T-helper 1 cell treated with Interleukin-12 subunit alpha and Interleukin-12 subunit beta and Interleukin-4 antibody, amounts not matched to agents 30 μg/mL and 1 μg/mL, for 36 hours (primary cell): Measurements from ENCODE around the gene CD8A.
"Not testable (repeated sequence)": the region's sequence is repeated elsewhere in the genome, so short reads cannot be mapped to it uniquely, and the experiment has no call there.

ENCODE experiments used
- H3K27ac Mint-ChIP-seq: one replicate; pipeline ENCODE4 v1.8.0; 2021; ENCODE audit warnings: mild to moderate bottlenecking, mixed read lengths
- H3K27me3 Mint-ChIP-seq: one replicate; pipeline ENCODE4 v1.8.0; 2021; ENCODE audit warnings: low read depth, mixed read lengths
- H3K36me3 Mint-ChIP-seq: one replicate; pipeline ENCODE4 v1.8.0; 2021; ENCODE audit warnings: low read depth, mixed read lengths
- H3K4me1 Mint-ChIP-seq: one replicate; pipeline ENCODE4 v1.8.0; 2021; ENCODE audit warnings: low read depth, mixed read lengths
- H3K4me3 Mint-ChIP-seq: one replicate; pipeline ENCODE4 v1.8.0; 2021; ENCODE audit warnings: mild to moderate bottlenecking, moderate library complexity, mixed read lengths
- H3K9me3 Mint-ChIP-seq: one replicate; pipeline ENCODE4 v1.8.0; 2021; ENCODE audit warnings: mixed read lengths

CD8A gene

DNA sequence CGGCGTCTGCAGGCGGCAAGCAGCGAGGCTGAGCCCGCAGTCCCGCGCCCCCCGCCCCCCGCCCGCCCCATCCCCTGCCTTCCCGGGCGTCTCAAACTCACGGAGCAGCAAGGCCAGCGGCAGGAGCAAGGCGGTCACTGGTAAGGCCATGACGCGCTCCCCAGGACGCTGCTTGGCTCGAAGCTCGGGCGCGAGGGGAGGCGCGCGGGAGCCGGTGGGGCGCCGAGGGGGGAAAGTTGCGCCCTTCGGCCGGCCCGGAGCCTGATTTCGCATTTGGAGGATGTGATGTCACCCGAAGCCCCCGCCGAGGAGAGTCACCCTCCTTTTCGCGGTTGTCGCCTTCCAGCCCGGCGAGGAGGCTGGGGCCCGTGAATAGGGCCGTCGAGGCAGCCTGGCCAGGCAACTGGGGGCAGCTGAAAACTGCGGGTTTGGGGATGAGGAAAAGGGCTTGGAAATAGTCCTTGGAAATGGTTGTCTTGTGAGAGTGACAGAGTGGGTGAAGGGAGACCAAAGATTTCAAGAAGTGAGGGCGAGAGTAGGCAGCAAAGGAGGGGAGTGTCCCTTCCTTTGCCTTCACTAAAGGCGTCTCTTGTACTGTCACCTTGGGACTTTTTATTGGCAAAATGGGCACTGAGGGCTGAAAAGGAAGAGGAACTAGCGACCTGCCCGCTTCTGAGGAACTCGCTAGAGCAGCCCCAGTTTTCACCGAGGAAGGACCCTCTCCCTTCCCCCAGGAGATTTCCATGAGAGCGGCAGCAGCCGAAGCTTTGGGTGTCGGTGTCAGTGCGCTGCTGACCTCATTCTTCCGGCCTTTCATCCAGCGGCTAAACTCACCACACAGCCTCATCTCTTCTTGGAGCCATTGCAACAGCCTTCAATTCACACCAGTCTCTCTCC, at the start of gene CD8A:
TSS of gene CD8A (minus strand) at position 238 of the 897 bp plus-strand sequence. CDS start at position 150, 88 bp downstream.
- Mint-ChIP-seq H3K9me3 (peaks cover 11% of the 10 kb centered on the region), H3K27ac (peak within 1 kb of the TSS; percentile 27), H3K27me3 (peaks cover 76% of the 10 kb centered on the region), H3K4me1 (peaks cover 39% of the 10 kb centered on the region), H3K36me3 (peaks cover 11% of the 10 kb centered on the region), H3K4me3 (peak within 1 kb of the TSS; percentile 69)

DNA sequence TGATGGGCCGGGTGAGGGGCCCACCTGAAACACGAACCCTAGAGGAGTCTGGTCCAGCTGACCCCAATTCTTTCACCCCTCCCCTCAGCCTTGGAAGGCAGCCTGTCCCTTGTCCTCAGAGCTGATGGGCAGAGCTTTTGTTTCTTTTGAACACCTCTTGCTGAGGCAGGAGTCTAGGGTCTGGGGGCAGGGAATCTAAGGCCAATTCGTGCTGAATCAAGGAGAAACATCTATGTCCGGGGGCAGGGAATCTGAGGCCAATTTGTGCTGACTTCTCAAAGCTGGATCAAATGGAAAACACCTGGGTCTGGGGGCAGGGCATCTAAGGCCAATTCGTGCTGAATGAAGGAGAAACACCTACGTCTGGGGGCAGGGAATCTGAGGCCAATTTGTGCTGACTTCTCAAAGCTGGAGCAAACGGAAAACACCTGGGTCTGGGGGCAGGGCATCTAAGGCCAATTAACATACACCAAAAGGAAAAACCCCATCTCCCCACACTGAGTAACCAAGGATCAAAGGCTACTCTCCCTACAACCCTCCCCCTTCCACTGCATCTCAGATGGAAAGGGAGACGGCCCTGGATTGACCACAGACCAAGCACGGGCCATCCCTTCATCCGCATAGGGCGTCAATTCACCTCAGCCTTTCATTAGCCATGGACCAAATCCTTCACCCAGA, 49.3 kb upstream of the CD8A start:
- not testable (repeated sequence) for H3K36me3 Mint-ChIP-seq, H3K27ac Mint-ChIP-seq, H3K9me3 Mint-ChIP-seq, H3K4me3 Mint-ChIP-seq, H3K27me3 Mint-ChIP-seq
- H3K4me1 Mint-ChIP-seq, result peaks cover 21% of the 10 kb centered on the region

- not testable (repeated sequence) for H3K36me3 Mint-ChIP-seq, H3K9me3 Mint-ChIP-seq, H3K27ac Mint-ChIP-seq, H3K27me3 Mint-ChIP-seq, H3K4me3 Mint-ChIP-seq
- peaks cover 21% of the 10 kb centered on the region for H3K4me1 Mint-ChIP-seq
Observed at GRCh38 chr2:86839455-86839854, 48.7 kb upstream of the CD8A start.

- not testable (repeated sequence) for H3K27ac Mint-ChIP-seq, H3K4me3 Mint-ChIP-seq, H3K27me3 Mint-ChIP-seq, H3K9me3 Mint-ChIP-seq, H3K36me3 Mint-ChIP-seq
- peaks cover 18% of the 10 kb centered on the region for H3K4me1 Mint-ChIP-seq
Observed at GRCh38 chr2:86837714-86838113, 47.0 kb upstream of the CD8A start.

DNA sequence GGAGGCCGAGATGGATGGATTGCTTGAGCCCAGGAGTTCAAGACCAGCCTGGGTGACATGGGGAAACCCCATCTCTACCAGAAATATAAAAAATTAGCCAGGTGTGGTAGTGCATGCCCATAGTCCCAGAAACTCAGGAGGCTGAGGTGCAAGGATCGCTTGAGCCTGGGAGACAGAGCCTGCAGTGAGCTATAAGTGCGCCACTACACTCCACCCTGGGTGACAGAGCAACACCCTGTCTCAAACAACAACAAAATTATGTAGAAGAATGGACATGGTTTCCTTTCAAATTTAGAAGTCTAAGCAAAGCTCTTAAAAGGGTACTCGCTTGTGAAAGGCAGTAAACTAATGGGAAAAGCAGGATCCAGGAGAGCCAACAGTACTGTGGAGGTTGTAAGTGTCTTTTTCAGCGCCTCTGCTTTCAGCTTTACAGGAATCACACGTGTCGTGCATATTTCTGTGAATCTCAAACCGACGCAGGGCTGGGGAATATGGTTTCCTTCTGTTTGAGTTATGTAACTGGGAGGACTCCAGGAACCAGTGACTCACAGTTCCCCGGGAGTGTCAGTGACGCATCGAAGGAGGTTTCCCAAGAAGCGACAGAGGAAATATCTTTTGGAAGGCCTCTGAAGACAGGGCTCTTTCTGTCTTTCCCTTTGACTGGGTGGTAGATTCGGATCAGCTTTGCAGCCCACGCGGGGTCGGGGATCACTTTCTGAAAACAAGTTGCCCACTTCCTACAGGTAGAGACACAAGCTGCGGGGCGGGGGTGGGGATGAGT, 46.4 kb upstream of the CD8A start:
- not testable (repeated sequence) for H3K9me3 Mint-ChIP-seq, H3K27ac Mint-ChIP-seq, H3K27me3 Mint-ChIP-seq, H3K36me3 Mint-ChIP-seq, H3K4me3 Mint-ChIP-seq
- peaks cover 11% of the 10 kb centered on the region for H3K4me1 Mint-ChIP-seq

GRCh38 chr2:86835548-86835889, 44.8 kb upstream of the CD8A start:
- H3K4me3 Mint-ChIP-seq, H3K4me1 Mint-ChIP-seq, H3K27me3 Mint-ChIP-seq, H3K9me3 Mint-ChIP-seq, H3K36me3 Mint-ChIP-seq, H3K27ac Mint-ChIP-seq: not testable (repeated sequence)

- no peak overlapping the region for H3K4me3 Mint-ChIP-seq
- no peak overlapping the region for H3K27ac Mint-ChIP-seq
- H3K4me1 Mint-ChIP-seq, result peaks cover 9% of the 10 kb centered on the region
- H3K9me3 Mint-ChIP-seq, result no peaks in the 10 kb centered on the region
- H3K36me3 Mint-ChIP-seq, result no peaks in the 10 kb centered on the region
- no peaks in the 10 kb centered on the region for H3K27me3 Mint-ChIP-seq
Observed at GRCh38 chr2:86833315-86833714, 42.6 kb upstream of the CD8A start.

GRCh38 chr2:86832334-86833096, 41.8 kb upstream of the CD8A start:
- Mint-ChIP-seq H3K36me3 (no peaks in the 10 kb centered on the region), H3K4me3 (no peak overlapping the region), H3K9me3 (no peaks in the 10 kb centered on the region), H3K27me3 (no peaks in the 10 kb centered on the region), H3K27ac (no peak overlapping the region), H3K4me1 (peaks cover 8% of the 10 kb centered on the region)

GRCh38 chr2:86831537-86831936, 40.8 kb upstream of the CD8A start:
- no peaks in the 10 kb centered on the region for H3K9me3 Mint-ChIP-seq
- H3K27ac Mint-ChIP-seq, result no peak overlapping the region
- H3K4me3 Mint-ChIP-seq, result no peak overlapping the region
- no peaks in the 10 kb centered on the region for H3K27me3 Mint-ChIP-seq
- H3K4me1 Mint-ChIP-seq, result peaks cover 8% of the 10 kb centered on the region
- H3K36me3 Mint-ChIP-seq, result no peaks in the 10 kb centered on the region

- Mint-ChIP-seq H3K4me3 (no peak overlapping the region), H3K9me3 (peaks cover 10% of the 10 kb centered on the region), H3K27ac (no peak overlapping the region), H3K27me3 (no peaks in the 10 kb centered on the region), H3K36me3 (peaks cover 3% of the 10 kb centered on the region), H3K4me1 (peaks cover 21% of the 10 kb centered on the region)
Observed at GRCh38 chr2:86826951-86827350, 36.2 kb upstream of the CD8A start.

DNA sequence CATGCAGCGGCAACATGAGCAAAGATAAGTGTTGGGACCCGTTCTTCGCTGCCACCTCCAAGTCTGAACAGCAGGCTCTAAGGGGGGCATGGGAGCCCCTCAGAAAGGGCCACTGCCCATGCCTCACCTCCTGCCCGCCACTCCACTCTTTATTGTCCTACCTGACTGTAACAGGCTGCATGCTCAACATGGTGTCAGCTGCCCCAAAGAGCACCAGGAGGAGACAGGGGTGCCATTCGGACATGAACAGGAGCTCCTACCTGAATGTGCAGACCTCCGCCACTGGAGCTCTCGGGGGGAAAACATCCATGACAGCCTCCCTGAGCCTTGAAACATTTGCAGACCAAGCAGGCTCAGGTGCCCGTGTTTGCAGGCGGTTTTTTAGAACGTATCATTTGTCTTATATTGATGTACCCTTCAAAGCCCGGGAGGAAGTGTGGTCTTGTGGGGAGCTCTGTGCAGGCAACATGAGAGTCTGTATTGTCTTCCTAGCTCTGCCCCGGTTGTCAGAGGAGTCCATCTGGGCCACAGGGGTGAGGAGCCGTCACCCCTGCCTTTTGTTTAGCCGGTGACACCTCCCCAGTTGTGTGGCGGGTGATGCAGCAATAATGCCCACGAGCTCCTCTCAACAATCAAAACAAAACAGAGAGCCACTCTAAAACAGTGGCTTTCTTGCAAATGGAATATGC, 35.1 kb upstream of the CD8A start:
- H3K9me3 Mint-ChIP-seq, result peaks cover 13% of the 10 kb centered on the region
- H3K36me3 Mint-ChIP-seq, result peaks cover 3% of the 10 kb centered on the region
- peaks cover 21% of the 10 kb centered on the region for H3K4me1 Mint-ChIP-seq
- peak overlapping the region; percentile 83 for H3K27ac Mint-ChIP-seq
- no peaks in the 10 kb centered on the region for H3K27me3 Mint-ChIP-seq
- peak overlapping the region; percentile 68 for H3K4me3 Mint-ChIP-seq

DNA sequence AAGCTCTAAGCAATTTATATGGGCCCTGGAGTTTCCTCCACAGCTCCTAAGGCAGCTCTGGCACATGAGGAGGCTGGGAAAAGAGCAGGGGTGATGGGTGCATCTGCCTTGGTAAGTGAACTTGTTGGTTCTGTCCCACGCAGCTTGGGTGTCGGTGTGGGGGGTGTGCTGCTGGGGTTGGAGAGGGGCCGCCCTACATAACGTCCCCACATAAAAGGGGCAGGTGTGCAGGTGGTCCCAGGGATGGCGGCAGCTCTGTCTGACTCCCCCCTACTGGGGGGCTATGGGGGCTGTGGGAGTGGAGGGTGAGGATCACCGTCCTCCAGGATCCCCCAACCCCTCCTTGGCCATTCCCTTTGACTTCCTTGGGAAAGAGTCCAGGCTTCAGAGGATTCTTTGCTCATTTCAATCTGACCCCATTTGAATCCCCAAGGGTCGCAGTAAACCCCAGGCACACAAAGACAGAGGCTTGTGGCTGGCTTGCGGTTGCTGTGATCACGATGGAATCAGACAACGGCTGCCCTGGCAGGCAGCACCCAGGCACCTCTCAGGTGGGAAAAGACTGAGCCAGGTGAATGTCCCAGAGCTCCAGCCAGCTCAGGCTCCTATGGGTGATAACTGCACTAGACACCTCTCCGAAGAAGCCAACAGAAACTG, 34.5 kb upstream of the CD8A start:
- Mint-ChIP-seq H3K27me3 (no peaks in the 10 kb centered on the region), H3K4me1 (peaks cover 21% of the 10 kb centered on the region), H3K4me3 (no peak overlapping the region)

DNA sequence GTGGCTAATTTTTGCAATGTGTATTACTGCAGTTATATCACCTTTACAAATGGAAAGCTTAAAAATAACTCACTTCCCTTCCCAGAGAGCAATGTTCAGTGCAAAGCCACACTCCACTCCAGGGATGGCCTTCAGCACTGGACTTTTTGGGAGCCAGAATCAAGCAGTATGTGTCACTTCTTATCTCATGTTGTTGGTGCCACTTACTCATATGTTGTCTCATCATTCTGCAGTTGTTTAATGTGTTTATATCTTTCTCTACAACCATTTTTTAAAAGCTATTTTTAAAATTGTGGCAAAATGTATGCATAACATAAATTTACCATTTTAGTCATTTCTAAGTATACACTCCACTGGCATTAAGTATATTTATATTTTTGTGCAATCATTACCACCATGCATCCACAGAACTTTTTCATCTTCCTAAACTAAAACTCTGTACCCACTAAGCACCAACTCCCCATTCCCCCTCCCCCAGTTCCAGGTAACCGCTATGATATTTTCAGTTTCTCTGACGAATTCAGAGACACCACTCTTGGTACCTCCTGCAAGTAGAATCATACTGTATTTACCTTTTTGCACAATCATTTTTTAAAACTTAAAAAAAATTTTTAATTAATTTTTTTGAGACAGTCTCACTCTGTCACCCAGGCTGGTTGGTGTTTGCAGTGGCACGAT, 32.1 kb upstream of the CD8A start:
- peaks cover 9% of the 10 kb centered on the region for H3K27me3 Mint-ChIP-seq
- H3K9me3 Mint-ChIP-seq, result peaks cover 13% of the 10 kb centered on the region
- H3K36me3 Mint-ChIP-seq, result peaks cover 3% of the 10 kb centered on the region
- H3K4me1 Mint-ChIP-seq, result peaks cover 22% of the 10 kb centered on the region
- H3K27ac Mint-ChIP-seq, result no peak overlapping the region
- H3K4me3 Mint-ChIP-seq, result no peak overlapping the region

More for the DNA sequence above, 34.5 kb upstream of the CD8A start:
- H3K36me3 Mint-ChIP-seq, result peaks cover 3% of the 10 kb centered on the region
- H3K9me3 Mint-ChIP-seq, result peaks cover 13% of the 10 kb centered on the region
- H3K27ac Mint-ChIP-seq, result no peak overlapping the region
